Heart left ventricle (tissue), 16 donors: Measurements from ENCODE around the gene ITGA6. TPM values are rescaled to one million over a fixed set of nuclear protein-coding genes. Genes with fewer than 3 reads are reported as not detected.

Experiments
- ATAC-seq, 4 donors: fragments of 200-7000 bp; cut with Tn5 transposase; one replicate each; pipeline ENCODE4 v1.9.1; 2020 to 2022; ENCODE audit warnings: moderate library complexity in 4 of 4, mild to moderate bottlenecking in 3 of 4, moderate number of reproducible peaks in 1 of 4
- DNase-seq, 5 donors: peaks; one replicate each; pipeline ENCODE4 v3.0.0-alpha.2; 2020
- H3K27ac ChIP-seq, 12 donors: fragments of 200-600 bp; sonication (generic) in 4 of 12; one replicate each; pipeline versions ENCODE4 v1.5.0 to v1.8.0; 2016 to 2022; ENCODE audit warnings: mild to moderate bottlenecking in 2 of 12
- H3K27me3 ChIP-seq, 9 donors: fragments of 200-600 bp; sonication (generic) in 2 of 9; one replicate each; pipeline versions ENCODE4 v1.5.1 to v1.8.0; 2016 to 2022; ENCODE audit warnings: mild to moderate bottlenecking in 3 of 9
- H3K36me3 ChIP-seq, 9 donors: fragments of 200-600 bp; sonication (generic) in 2 of 9; one replicate each; pipeline versions ENCODE4 v1.5.0 to v1.8.0; 2018 to 2022; ENCODE audit warnings: mild to moderate bottlenecking in 2 of 9
- H3K4me1 ChIP-seq, 12 donors: fragments of 200-600 bp; sonication (generic) in 4 of 12; one replicate each; pipeline versions ENCODE4 v1.5.0 to v1.8.0; 2016 to 2022; ENCODE audit warnings: mild to moderate bottlenecking in 3 of 12
- H3K4me3 ChIP-seq, 12 donors: fragments of 200-600 bp; sonication (generic) in 4 of 12; one replicate each; pipeline versions ENCODE4 v1.5.0 to v1.8.0; 2017 to 2022; ENCODE audit warnings: mild to moderate bottlenecking in 9 of 12, moderate library complexity in 4 of 12
- H3K9me3 ChIP-seq, 12 donors: fragments of 200-600 bp; sonication (generic) in 4 of 12; one replicate each; pipeline versions ENCODE4 v1.5.0 to v1.8.0; 2016 to 2022; ENCODE audit warnings: mild to moderate bottlenecking in 1 of 12
- POLR2A ChIP-seq, 2 donors: fragments of 450-650 bp; IDR thresholded peaks; one replicate each; pipeline ENCODE4 v1.6.1; 2017; ENCODE audit warnings: antibody characterized with exemption in 2 of 2, mild to moderate bottlenecking in 2 of 2, moderate library complexity in 2 of 2
- WGBS, 4 donors: extraction: QIAGEN DNeasy Blood & Tissue Kit in 2 of 4; methylation state at CpG; one replicate each; pipeline versions ENCODE4 v1.1.5 to v1.1.7; 2013 to 2018; 5-methylcytosine and 5-hydroxymethylcytosine counted together
- intact Hi-C, 10 donors: fragments of 100-400 bp; cut with DNase I; formaldehyde crosslinking; loops; one replicate each; pipeline versions ENCODE4 v1.11.1 to v1.14.2; 2022
- polyA plus RNA-seq, 2 donors: library from polyadenylated mRNA; stranded (reverse); fragments of 200-250 nt; gene quantifications; one replicate each; pipeline ENCODE4 v1.2.3, GENCODE V29; 2013
- total RNA-seq, 9 donors: library from RNA; depleted of rRNA in 2 of 9; stranded (reverse); fragments of >200 nt in 2 of 9; fragmentation: NEBNext Ultra II Directional in 3 of 9; extraction: Animal tissue kit (Norgen Biotek cat#: 25700) in 3 of 9; gene quantifications; one replicate each; pipeline versions ENCODE4 v1.1.0 to v1.2.4, GENCODE V29; 2016 to 2023
- TF ChIP-seq, protein P1 (sequence below), 12 donors: fragments of 200-600 bp; sonication (generic) in 4 of 12; IDR thresholded peaks; one replicate each; pipeline versions ENCODE4 v1.5.0 to v1.8.0; 2018 to 2022; ENCODE audit warnings: antibody characterized with exemption in 12 of 12, mild to moderate bottlenecking in 5 of 12
- donor health status: ischemic (EF 13 %, LVEDD 7.1; RV severe dilation, severe dysfunction).
- donor health status: healthy with polysubstance abuse.
- donor health status: DM: no; HTN: yes; CAD: no.
- donor health status: DM: no; HTN: no; CAD: no.
- donor health status: ischemic (EF 25% LVEDD 6.9; RV normal size, moderate dysfunction).
- donor health status: ischemic (EF 25% LVEDD 5.7; RV mildly dilated, moderate dysfunction).
- donor health status: healthy.
- donor health status: DM: yes; HTN: yes; CAD: no.
- donor health status: ischemic (EF 35%, LVEDD 5.7; RV mildly dilated, moderate dysfunction).
- donor health status: nonischemic (EF 11% LVEDD 7.7; RV severe dilation, severe dysfunction).
- donor health status: DM: yes; HTN: yes; CAD: no.
- donor health status: PGD.
- donor health status: ischemic (EF 29% LVEDD 5.4; RV normal size, mild dysfunction).
- donor health status: nonischemic (EF 23%, LVEDD 6.1; RV moderate dilation, normal function).

ITGA6 gene
- total and polyA plus RNA-seq, 11 donors, result 11.8 to 84.8 (median 50.6) TPM

DNA sequence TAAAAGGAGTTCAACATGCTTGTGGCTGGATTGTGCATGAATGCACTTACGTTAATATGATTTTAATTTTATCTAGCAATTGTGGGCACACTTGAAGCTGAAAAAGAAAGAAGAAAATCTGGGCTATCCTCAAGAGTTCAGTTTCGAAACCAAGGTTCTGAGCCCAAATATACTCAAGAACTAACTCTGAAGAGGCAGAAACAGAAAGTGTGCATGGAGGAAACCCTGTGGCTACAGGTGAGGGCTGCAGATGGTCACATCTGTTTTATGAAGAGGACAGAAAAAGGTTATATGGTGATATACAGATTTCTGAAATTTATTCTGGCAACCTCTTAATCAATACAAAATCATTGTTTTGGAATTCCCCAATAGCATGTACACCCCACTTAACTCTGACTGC is 57.3 kb downstream of the ITGA6 start:
- Histone ChIP-seq H3K9me3 (no peaks in the 10 kb centered on the region), H3K4me1 (peaks cover 0 to 25% (median 14%) of the 10 kb centered on the region in 12 donors), H3K27ac (no peak overlapping the region), H3K4me3 (no peak overlapping the region), H3K27me3 (no peaks in the 10 kb centered on the region), H3K36me3 (peaks cover 0 to 75% (median 35%) of the 10 kb centered on the region in 9 donors)
- ATAC-seq, result no peak
- DNase-seq, result no peak
- 89 to 93% (median 90%) methylated on average over 2 of the region's 2 CpGs for WGBS, 4 donors
- intact Hi-C loops, result loop anchor here in 2 of 10 donors (5.0 kb wide), 1 partner anchor 312 kb away; no protein-coding TSS in a partner anchor
- TF ChIP-seq, protein P1, sequence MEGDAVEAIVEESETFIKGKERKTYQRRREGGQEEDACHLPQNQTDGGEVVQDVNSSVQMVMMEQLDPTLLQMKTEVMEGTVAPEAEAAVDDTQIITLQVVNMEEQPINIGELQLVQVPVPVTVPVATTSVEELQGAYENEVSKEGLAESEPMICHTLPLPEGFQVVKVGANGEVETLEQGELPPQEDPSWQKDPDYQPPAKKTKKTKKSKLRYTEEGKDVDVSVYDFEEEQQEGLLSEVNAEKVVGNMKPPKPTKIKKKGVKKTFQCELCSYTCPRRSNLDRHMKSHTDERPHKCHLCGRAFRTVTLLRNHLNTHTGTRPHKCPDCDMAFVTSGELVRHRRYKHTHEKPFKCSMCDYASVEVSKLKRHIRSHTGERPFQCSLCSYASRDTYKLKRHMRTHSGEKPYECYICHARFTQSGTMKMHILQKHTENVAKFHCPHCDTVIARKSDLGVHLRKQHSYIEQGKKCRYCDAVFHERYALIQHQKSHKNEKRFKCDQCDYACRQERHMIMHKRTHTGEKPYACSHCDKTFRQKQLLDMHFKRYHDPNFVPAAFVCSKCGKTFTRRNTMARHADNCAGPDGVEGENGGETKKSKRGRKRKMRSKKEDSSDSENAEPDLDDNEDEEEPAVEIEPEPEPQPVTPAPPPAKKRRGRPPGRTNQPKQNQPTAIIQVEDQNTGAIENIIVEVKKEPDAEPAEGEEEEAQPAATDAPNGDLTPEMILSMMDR (IDR thresholded peaks at IDR 0.05), result peak in 1 of 12 donors; percentile 2
- no peak for TF ChIP-seq POLR2A (IDR thresholded peaks at IDR 0.05)

DNA sequence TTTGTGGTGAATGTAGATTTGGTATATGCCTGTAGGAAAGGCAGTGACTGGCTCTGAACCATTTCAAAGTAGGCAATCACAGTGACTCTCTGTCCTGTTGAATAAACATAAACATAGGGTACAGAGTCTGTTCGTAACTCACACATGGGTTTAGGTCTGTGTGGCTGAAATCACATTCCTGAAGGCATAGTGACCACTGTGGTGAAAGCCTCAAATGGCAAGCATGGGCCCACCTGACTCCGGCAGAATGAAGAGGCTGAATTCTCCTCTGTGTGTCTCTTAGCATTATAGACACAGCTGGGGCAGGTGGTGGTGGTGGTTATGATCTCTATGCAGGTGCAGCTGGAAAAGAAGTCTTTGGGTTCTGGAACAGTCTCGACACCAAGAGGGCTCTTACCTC is 61.2 kb downstream of the ITGA6 start:
- Histone ChIP-seq H3K27me3 (no peaks in the 10 kb centered on the region), H3K4me1 (peaks cover 0 to 6% (median 0%) of the 10 kb centered on the region in 12 donors), H3K9me3 (no peaks in the 10 kb centered on the region), H3K4me3 (no peak overlapping the region), H3K36me3 (peaks cover 0 to 91% (median 60%) of the 10 kb centered on the region in 9 donors), H3K27ac (no peak overlapping the region)
- TF ChIP-seq, protein P1 (IDR thresholded peaks at IDR 0.05), result no peak
- TF ChIP-seq POLR2A (IDR thresholded peaks at IDR 0.05), result no peak
- intact Hi-C loops, result no loop called here
- ATAC-seq (no peak), DNase-seq (no peak)
- WGBS, 4 donors, result 94 to 97% (median 96%) methylated on average over 2 to 3 of the region's 3 CpGs

- Histone ChIP-seq H3K4me3 (no peak overlapping the region), H3K36me3 (peaks cover 0 to 99% (median 70%) of the 10 kb centered on the region in 9 donors), H3K27ac (no peak overlapping the region), H3K9me3 (no peaks in the 10 kb centered on the region), H3K27me3 (no peaks in the 10 kb centered on the region), H3K4me1 (no peaks in the 10 kb centered on the region)
- intact Hi-C loops, result no loop called here
- no peak for DNase-seq
- TF ChIP-seq POLR2A (IDR thresholded peaks at IDR 0.05), result no peak
- TF ChIP-seq, protein P1 (IDR thresholded peaks at IDR 0.05), result no peak
- ATAC-seq, result no peak
Observed at GRCh38 chr2:172489681-172490080, 62.3 kb downstream of the ITGA6 start.

DNA sequence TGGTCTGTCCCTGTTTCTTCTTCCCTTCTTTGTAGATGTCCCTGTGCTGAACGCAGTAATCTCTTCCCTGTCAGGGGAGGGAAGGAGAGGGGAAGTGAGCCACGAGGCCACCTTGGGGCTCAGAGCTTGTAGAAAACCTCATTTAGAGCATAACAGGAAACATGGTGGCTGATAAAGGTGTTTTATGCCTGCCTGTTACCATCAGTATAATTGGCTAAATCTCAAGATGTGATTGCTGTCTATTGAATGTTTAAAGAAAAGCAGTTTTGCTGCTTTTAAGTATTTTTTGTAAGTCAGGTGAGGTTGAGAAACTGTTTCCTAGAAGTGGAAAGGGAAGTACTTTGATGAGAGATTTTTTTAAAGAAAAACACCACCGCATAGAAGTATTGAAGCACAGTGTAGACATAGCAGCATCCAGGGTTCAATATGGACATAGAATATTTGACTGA is 68.8 kb downstream of the ITGA6 start:
- peak overlapping the region in 1 of 12 donors; percentile 33 for H3K27ac ChIP-seq
- WGBS, 4 donors, result 57 to 65% (median 60%) methylated on average over 3 of the region's 3 CpGs
- peaks cover 0 to 99% (median 66%) of the 10 kb centered on the region in 9 donors for H3K36me3 ChIP-seq
- no peaks in the 10 kb centered on the region for H3K27me3 ChIP-seq
- peaks cover 0 to 17% (median 0%) of the 10 kb centered on the region in 12 donors for H3K4me1 ChIP-seq
- ATAC-seq (no peak), DNase-seq (no peak)
- no peaks in the 10 kb centered on the region for H3K9me3 ChIP-seq
- no peak overlapping the region for H3K4me3 ChIP-seq
- TF ChIP-seq, protein P1 (IDR thresholded peaks at IDR 0.05), result no peak
- TF ChIP-seq POLR2A (IDR thresholded peaks at IDR 0.05), result no peak
- intact Hi-C loops, result no loop called here
